Tibial nerve (tissue), 4 donors: ENCODE measurements around the gene KAZN. TPM values are rescaled to one million over a fixed set of nuclear protein-coding genes. Genes with fewer than 3 reads are reported as not detected.

Experiments used
- DNase-seq, 2 donors: peaks; one replicate each; pipeline ENCODE4 v3.0.0-alpha.2; 2019; ENCODE audit warnings: low spot score in 2 of 2
- H3K27ac ChIP-seq, 4 donors: fragments of 200-600 bp; sonication (generic) in 3 of 4; one replicate each; pipeline ENCODE4 v1.5.1; 2017 to 2019; ENCODE audit warnings: mild to moderate bottlenecking in 1 of 4
- H3K27me3 ChIP-seq, 2 donors: fragments of 200-600 bp; sonication (generic) in 1 of 2; one replicate each; pipeline versions ENCODE4 v1.5.1 to v1.6.0; 2017 to 2019
- H3K36me3 ChIP-seq, 3 donors: fragments of 200-600 bp; sonication (generic); one replicate each; pipeline ENCODE4 v1.5.1; 2018 to 2019
- H3K4me1 ChIP-seq, 4 donors: fragments of 200-600 bp; sonication (generic) in 3 of 4; one replicate each; pipeline ENCODE4 v1.5.1; 2017 to 2019
- H3K4me3 ChIP-seq, 4 donors: fragments of 200-600 bp; sonication (generic) in 3 of 4; one replicate each; pipeline ENCODE4 v1.5.1; 2017 to 2019; ENCODE audit warnings: mild to moderate bottlenecking in 1 of 4, moderate library complexity in 1 of 4
- H3K9me3 ChIP-seq, 4 donors: fragments of 200-600 bp; sonication (generic) in 3 of 4; one replicate each; pipeline ENCODE4 v1.5.1; 2017 to 2019
- EP300 ChIP-seq, 2 donors: sonication (generic); formaldehyde crosslinking; IDR thresholded peaks; one replicate each; pipeline ENCODE4 v1.6.1; 2017; ENCODE audit warnings: antibody characterized with exemption in 2 of 2, mild to moderate bottlenecking in 1 of 2
- POLR2A ChIP-seq, 2 donors: fragments of 450-650 bp; IDR thresholded peaks; one replicate each; pipeline ENCODE4 v1.6.1; 2017; ENCODE audit warnings: antibody characterized with exemption in 2 of 2, mild to moderate bottlenecking in 2 of 2, moderate library complexity in 2 of 2
- WGBS, 2 donors: methylation state at CpG; one replicate each; pipeline ENCODE4 v1.1.5; 2018; 5-methylcytosine and 5-hydroxymethylcytosine counted together
- total RNA-seq, 4 donors: library from RNA; depleted of rRNA; stranded (reverse); fragments of >200 nt; gene quantifications; one replicate each; pipeline ENCODE4 v1.1.0, GENCODE V29; 2016
- TF ChIP-seq, protein P1 (sequence below), 5 experiments: fragments of 200-600 bp in 3 of 5; fragments of 450-650 bp in 2 of 5; sonication (generic) in 3 of 5; IDR thresholded peaks; one replicate each; pipeline ENCODE4 v1.5.1; 2016 to 2019; ENCODE audit warnings: antibody characterized with exemption in 5 of 5, mild to moderate bottlenecking in 3 of 5, moderate library complexity in 2 of 5

The KAZN gene
- total RNA-seq, 4 donors from 2014 or later: 16.0 to 29.2 (median 22.2) TPM

- 44 to 57% methylated on average over 14 to 15 of the region's 15 CpGs for WGBS, 2 donors
- peak in 1 of 2 donors; percentile 26 for DNase-seq
- peak overlapping the region in 2 of 4 donors; percentile 70 to 78 for H3K27ac ChIP-seq
- H3K4me3 ChIP-seq: no peak overlapping the region
- H3K36me3 ChIP-seq: no peaks in the 10 kb centered on the region
- peaks cover 0 to 37% (median 0%) of the 10 kb centered on the region in 4 donors for H3K4me1 ChIP-seq
- peaks cover 0 to 10% (median 0%) of the 10 kb centered on the region in 4 donors for H3K9me3 ChIP-seq
- TF ChIP-seq, protein P1, sequence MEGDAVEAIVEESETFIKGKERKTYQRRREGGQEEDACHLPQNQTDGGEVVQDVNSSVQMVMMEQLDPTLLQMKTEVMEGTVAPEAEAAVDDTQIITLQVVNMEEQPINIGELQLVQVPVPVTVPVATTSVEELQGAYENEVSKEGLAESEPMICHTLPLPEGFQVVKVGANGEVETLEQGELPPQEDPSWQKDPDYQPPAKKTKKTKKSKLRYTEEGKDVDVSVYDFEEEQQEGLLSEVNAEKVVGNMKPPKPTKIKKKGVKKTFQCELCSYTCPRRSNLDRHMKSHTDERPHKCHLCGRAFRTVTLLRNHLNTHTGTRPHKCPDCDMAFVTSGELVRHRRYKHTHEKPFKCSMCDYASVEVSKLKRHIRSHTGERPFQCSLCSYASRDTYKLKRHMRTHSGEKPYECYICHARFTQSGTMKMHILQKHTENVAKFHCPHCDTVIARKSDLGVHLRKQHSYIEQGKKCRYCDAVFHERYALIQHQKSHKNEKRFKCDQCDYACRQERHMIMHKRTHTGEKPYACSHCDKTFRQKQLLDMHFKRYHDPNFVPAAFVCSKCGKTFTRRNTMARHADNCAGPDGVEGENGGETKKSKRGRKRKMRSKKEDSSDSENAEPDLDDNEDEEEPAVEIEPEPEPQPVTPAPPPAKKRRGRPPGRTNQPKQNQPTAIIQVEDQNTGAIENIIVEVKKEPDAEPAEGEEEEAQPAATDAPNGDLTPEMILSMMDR (IDR thresholded peaks at IDR 0.05): no peak
- TF ChIP-seq POLR2A (IDR thresholded peaks at IDR 0.05) (no peak), EP300 (IDR thresholded peaks at IDR 0.05) (peak in 1 of 2 donors; percentile 50)
- H3K27me3 ChIP-seq: no peaks in the 10 kb centered on the region
These were observed 369.9 kb downstream of the KAZN start for GRCh38 chr1:14968251-14968851.

- peaks cover 0 to 17% (median 0%) of the 10 kb centered on the region in 4 donors for H3K9me3 ChIP-seq
- WGBS, 2 donors: 77 to 80% methylated on average over 7 of the region's 7 CpGs
- no peak overlapping the region for H3K4me3 ChIP-seq
- no peaks in the 10 kb centered on the region for H3K27me3 ChIP-seq
- H3K27ac ChIP-seq: peak overlapping the region in 2 of 4 donors; percentile 70 to 78
- TF ChIP-seq, protein P1 (IDR thresholded peaks at IDR 0.05): no peak
- TF ChIP-seq POLR2A (IDR thresholded peaks at IDR 0.05) (no peak), EP300 (IDR thresholded peaks at IDR 0.05) (no peak)
- H3K36me3 ChIP-seq: no peaks in the 10 kb centered on the region
- H3K4me1 ChIP-seq: peaks cover 0 to 37% (median 0%) of the 10 kb centered on the region in 4 donors
- no peak for DNase-seq
These were observed 370.5 kb downstream of the KAZN start for GRCh38 chr1:14969006-14969405.

- Histone ChIP-seq H3K36me3 (no peaks in the 10 kb centered on the region), H3K9me3 (peaks cover 0 to 19% (median 0%) of the 10 kb centered on the region in 4 donors), H3K4me1 (peaks cover 0 to 37% (median 0%) of the 10 kb centered on the region in 4 donors), H3K27me3 (no peaks in the 10 kb centered on the region), H3K4me3 (no peak overlapping the region), H3K27ac (no peak overlapping the region)
- TF ChIP-seq, protein P1 (IDR thresholded peaks at IDR 0.05): no peak
- DNase-seq: peak in 1 of 2 donors; percentile 27
- 58 to 63% methylated on average over 16 of the region's 16 CpGs for WGBS, 2 donors
These were observed 371.8 kb downstream of the KAZN start for GRCh38 chr1:14970115-14970798.

DNA sequence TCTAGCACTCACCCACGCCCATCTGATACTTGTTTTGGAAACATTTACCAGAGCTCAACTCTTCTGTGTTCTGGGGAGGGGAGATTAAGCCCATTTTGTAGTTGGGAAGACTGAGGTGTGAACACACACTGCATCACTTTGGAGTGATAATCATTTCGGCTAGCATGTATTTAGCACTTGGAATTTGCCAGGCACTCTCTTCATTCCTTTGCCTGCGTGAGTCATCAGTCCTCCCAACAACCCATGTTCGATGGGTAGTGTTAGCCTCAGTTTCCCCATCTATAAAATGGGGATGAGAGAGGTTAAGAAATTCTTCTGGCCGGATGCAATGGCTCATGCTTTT, 372.3 kb downstream of the KAZN start:
- Histone ChIP-seq H3K27ac (no peak overlapping the region), H3K4me3 (no peak overlapping the region), H3K36me3 (no peaks in the 10 kb centered on the region), H3K27me3 (no peaks in the 10 kb centered on the region), H3K4me1 (peaks cover 0 to 37% (median 0%) of the 10 kb centered on the region in 4 donors), H3K9me3 (peaks cover 0 to 19% (median 0%) of the 10 kb centered on the region in 4 donors)
- DNase-seq: no peak
- WGBS, 2 donors: 87 to 91% methylated on average over 5 of the region's 5 CpGs
- no peak for TF ChIP-seq EP300 (IDR thresholded peaks at IDR 0.05)
- no peak for TF ChIP-seq POLR2A (IDR thresholded peaks at IDR 0.05)
- TF ChIP-seq, protein P1 (IDR thresholded peaks at IDR 0.05): no peak

GRCh38 chr1:14971221-14971620, 372.7 kb downstream of the KAZN start:
- no peaks in the 10 kb centered on the region for H3K36me3 ChIP-seq
- TF ChIP-seq EP300 (IDR thresholded peaks at IDR 0.05): no peak
- TF ChIP-seq, protein P1 (IDR thresholded peaks at IDR 0.05): no peak
- no peak for TF ChIP-seq POLR2A (IDR thresholded peaks at IDR 0.05)
- H3K27ac ChIP-seq: no peak overlapping the region
- peaks cover 0 to 37% (median 0%) of the 10 kb centered on the region in 4 donors for H3K4me1 ChIP-seq
- no peaks in the 10 kb centered on the region for H3K27me3 ChIP-seq
- peaks cover 0 to 19% (median 0%) of the 10 kb centered on the region in 4 donors for H3K9me3 ChIP-seq
- DNase-seq: no peak
- 81 to 82% methylated on average over 12 of the region's 12 CpGs for WGBS, 2 donors
- no peak overlapping the region for H3K4me3 ChIP-seq
